Kidney tubule cell (primary cell): ENCODE data around the gene GTF2F1.
"Not testable (repeated sequence)": the region's sequence is repeated elsewhere in the genome, so short reads cannot be mapped to it uniquely, and the experiment has no call there.

Experiments
- DNase-seq: peaks from one replicate; pipeline ENCODE4 v3.0.0-alpha.2; 2018; ENCODE audit warnings: low spot score

GTF2F1 gene

DNA sequence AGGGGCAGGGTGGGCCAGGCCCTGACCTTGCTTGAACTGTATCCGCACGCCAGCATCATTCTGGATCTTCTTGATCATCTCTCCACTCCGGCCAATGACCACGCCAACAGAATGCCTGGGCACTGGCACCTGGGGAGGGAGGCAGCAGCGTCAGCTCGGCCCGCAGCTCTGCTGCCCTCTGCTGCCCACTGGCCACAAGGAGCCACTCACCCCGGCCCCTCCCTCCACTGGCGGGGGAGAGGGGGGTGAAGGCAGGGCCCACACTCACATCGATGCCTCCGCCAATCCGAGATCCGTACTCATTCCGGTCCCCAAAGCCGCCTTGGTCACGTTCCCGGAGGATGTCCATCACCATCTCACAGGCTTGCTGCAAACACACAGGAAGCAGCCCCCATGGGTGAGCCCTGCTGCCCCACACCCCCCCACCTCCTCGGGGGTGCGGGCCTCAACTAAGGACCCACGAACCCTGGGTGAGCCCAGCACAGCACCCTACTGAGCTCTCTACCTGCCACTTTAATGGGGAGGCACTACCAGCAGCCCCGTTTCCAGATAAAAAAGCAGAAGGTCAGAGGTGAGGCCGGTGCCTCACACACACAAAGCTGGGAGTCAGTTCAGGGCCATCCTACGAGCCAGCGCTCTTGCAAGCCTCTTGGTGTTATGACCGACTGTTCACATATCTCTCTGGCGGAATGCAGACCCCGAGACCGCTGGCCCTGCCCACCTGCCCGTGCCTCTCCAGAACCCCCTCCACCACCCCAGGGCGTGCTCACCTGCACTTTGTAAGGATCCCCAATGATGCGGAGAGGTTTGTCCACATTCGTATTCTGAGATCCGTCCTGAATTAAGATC, 25.0 kb upstream of the GTF2F1 start:
- DNase-seq = peak; percentile 34

DNA sequence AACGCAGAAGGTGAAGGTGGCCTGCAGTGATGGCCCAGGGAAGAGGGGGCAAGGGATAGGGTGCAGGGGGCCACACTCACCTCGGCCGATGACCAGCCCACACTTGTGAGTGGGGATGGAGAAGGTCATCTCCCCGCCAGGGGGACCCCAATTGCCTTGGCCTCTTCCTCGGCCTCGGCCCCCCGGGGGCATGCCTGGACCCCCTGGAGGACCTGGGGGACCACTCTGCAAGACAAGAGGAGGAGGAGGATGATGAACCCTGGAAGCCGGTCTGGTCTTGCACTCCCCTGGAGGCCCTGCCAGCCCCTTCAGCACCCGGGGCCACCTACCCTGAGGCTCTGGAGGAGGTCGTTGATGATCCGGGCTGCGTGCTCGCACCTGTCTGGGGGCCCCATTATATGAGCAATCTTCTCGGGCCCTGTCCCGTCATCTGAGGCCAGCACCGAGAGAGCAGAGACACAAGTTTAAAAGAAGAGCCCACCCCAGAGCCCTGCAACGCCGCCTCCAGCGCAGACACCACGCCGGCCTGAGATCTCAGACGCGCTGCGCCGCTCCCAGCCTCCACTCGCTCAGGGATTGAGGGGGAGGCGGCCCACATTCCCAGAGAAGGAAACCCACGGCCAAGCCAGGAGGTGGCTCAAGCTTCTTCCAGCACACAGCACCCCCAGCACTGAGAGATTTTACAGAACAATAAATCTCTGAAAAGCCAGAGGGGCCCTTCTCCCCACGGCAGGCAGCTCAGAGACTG, 23.9 kb upstream of the GTF2F1 start:
- no peak for DNase-seq

DNA sequence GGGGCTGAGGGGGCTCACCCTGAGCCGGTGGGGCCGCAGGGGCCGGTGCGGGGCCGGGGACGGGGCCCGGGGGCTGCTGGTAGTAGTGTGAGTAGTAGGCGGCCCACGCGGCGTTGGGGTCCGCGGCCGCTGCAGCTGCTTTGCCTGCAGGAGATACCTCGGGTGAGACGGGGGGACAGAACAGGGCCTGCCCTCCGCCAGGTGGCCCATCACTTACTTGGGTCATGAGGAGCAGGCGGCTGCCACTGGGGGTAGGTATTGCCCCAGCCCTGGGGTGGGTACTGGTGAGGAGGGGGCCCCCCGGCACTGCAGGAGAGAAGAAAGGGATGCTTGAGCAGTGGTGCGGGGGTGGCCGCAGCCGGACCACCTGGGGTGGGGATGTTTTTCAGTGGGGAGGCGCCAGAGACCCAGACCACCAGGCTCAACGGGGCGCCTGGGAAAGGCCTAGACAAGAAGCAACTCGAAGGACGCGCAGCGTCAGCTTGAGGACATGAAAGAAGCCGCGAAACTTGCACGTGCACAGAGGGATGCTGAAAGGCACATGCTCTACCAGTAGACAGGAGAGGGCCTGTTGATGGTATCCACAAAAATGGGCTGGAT, 22.7 kb upstream of the GTF2F1 start:
- DNase-seq = no peak

GRCh38 chr19:6414793-6415590, 22.0 kb upstream of the GTF2F1 start:
- no peak for DNase-seq

GRCh38 chr19:6413721-6414643, 21.0 kb upstream of the GTF2F1 start:
- DNase-seq = no peak

DNA sequence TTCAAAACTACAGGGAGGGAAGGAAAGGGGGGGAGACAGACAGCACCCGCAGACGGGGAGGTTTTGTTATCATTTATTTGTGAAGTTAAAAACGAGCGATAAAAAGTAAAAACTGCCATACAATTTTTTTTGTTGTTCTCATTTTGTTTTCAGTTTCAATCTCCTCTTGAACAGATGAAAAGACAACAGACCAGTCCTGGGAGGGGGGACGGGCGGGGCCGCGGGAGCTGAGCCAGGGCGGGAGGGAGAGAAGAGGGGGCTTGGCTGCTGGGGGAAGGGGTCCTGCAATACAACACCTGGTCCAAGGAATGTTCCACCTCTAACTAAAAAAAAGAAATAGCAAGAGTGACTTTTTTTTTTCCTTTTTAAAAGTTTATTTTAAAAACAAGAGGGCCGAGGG, 20.3 kb upstream of the GTF2F1 start:
- DNase-seq = no peak

DNA sequence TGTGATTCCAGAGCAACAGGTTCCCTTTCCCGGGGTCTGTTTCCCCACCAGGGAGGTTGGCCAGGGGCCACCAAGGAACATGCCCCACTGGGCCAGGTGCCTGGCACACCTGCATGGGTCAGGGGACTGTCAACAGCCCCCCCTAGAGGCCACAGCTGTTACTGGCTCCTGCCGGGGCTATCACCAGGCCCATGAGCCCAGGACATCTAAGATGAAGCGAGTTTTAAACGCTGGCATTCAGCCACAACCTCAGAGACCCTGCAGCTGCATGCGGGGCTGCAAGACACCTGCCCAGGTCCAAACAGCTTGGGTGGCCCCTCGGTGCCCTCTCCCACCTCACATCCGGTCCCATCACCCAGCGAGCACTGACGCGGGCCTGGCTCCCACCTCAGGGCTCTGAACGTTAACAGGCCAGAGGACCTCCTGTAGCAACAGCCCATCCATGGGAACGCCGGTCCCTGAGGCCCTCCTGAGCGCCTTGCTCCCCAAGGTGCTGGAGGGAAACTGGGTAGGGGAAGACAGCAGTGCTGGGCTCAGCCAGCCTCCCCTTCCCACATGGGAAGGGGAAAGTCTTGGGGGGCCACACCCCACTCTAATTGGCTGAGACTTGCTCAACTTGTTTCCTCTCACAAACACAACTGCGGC, 19.6 kb upstream of the GTF2F1 start:
- DNase-seq = peak; percentile 37

DNA sequence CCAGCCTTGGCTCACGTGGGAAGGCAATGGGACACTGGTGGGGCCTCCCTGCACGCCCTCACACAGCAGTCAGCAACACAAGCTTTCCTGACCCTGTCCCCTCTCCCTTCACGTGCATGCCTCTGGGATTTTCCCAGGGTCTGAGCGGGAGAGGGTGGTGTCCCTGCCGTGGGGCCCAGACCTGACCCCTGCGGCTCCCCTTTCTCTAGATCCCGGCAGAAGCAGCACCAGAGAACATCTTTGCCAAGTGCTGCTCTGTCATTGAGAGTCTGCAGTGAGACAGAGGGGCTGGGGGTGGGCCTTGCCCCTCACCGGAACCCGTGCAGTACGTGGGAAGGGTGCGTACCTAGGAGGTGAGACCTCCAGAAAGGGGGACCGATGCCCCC, 19.1 kb upstream of the GTF2F1 start:
- no peak for DNase-seq

- no peak for DNase-seq
Measured at GRCh38 chr19:6409346-6409745, 16.4 kb upstream of the GTF2F1 start.

- DNase-seq = no peak
Measured at GRCh38 chr19:6406401-6406800, 13.4 kb upstream of the GTF2F1 start.

- DNase-seq = peak; percentile 38
Measured at GRCh38 chr19:6402837-6403608, 10.1 kb upstream of the GTF2F1 start.

GRCh38 chr19:6402058-6402457, 9.1 kb upstream of the GTF2F1 start:
- DNase-seq = no peak

DNA sequence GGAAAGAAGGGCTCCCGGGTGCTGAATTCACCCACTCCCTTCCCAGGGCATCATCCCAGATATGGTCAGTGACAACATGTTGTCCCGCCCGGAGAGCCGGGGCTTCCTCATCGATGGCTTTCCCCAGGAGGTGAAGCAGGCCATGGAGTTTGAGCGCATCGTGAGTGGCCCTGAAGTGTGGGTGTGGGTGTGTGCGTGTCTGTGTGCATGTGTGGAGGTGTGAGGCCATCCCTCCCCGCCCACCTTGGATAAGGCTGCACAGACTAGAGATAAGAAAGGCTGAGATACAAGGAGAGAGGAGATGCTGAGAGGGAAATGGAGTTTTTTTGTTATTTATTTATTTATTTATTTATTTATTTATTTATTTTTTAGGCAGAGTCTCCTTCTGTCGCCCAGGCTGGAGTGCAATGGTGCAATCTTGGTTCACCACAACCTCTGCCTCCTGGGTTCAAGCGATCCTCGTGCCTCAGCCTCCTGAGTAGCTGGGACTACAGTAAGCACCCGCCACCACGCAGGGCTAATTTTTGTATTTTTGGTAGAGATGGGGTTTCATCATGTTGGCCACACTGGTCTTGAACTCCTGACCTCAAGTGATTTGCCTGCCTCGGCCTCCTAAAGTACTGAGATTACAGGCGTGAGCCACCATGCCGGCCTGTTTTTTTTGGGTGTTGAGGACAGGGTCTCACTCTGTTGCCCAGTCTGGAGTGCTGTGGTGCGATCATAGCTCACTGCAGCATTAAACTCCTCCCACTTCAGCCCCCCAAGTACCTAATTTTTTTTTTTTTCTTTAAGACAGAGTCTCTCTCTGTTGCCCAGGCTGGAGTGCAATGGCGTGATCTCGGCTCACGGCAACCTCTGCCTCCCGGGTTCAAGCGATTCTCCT, 7.3 kb upstream of the GTF2F1 start:
- not testable (repeated sequence) for DNase-seq

DNA sequence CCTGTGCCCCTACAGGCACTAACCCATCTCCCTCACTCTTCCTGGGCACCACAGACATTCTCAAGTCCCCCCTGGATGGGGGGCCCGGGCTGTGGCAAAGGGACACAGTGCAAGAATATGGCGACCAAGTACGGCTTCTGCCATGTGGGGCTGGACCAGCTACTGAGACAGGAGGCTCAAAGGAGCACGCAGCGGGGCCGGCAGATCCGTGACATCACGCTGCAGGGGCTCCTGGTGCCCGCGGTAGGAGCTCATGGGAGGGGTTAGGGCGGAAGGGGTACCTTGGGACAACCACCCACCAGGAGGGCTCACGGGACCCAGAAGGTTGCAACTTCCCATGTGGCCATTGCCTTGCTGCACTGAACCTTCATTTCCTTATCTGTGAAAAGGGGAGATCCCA, 3.3 kb upstream of the GTF2F1 start:
- DNase-seq = no peak

- DNase-seq = no peak
Measured at GRCh38 chr19:6394831-6395230, 1.9 kb upstream of the GTF2F1 start.

- no peak for DNase-seq
Measured at GRCh38 chr19:6393983-6394412, 1.0 kb upstream of the GTF2F1 start.

- DNase-seq = no peak
Measured at GRCh38 chr19:6392221-6393073, 517 bp downstream of the GTF2F1 start.

GRCh38 chr19:6387372-6387771, 5.6 kb downstream of the GTF2F1 start:
- no peak for DNase-seq
